Testis (tissue), 3 donors: ENCODE measurements around the gene TMEM186. TPM values are rescaled to one million over a fixed set of nuclear protein-coding genes. Genes with fewer than 3 reads are reported as not detected.
"Not testable (repeated sequence)": the region's sequence is repeated elsewhere in the genome, so short reads cannot be mapped to it uniquely, and the experiment has no call there.

Experiments
- DNase-seq: peaks from one replicate; pipeline ENCODE4 v3.0.0-alpha.2; 2019
- H3K27ac ChIP-seq, 2 donors: fragments of 200-600 bp; sonication (generic); one replicate each; pipeline ENCODE4 v1.5.1; 2019
- H3K27me3 ChIP-seq: fragments of 200-600 bp; sonication (generic); one replicate; pipeline ENCODE4 v1.5.1; 2019
- H3K36me3 ChIP-seq: fragments of 200-600 bp; sonication (generic); one replicate; pipeline ENCODE4 v1.5.1; 2017; ENCODE audit warnings: low read depth; ENCODE audit errors: missing control alignments
- H3K4me1 ChIP-seq: fragments of 200-600 bp; sonication (generic); one replicate; pipeline ENCODE4 v1.5.1; 2019
- H3K4me3 ChIP-seq, 2 donors: fragments of 200-600 bp; sonication (generic); one replicate each; pipeline ENCODE4 v1.5.1; 2017 to 2019
- H3K9me3 ChIP-seq: fragments of 200-600 bp; sonication (generic); one replicate; pipeline ENCODE4 v1.5.1; 2017
- POLR2A ChIP-seq: fragments of 450-650 bp; IDR thresholded peaks from one replicate; pipeline ENCODE4 v1.6.1; 2017; ENCODE audit warnings: antibody characterized with exemption, mild to moderate bottlenecking, moderate library complexity
- WGBS, 2 donors: methylation state at CpG; one replicate each; pipeline ENCODE4 v1.1.5; 2018; 5-methylcytosine and 5-hydroxymethylcytosine counted together
- intact Hi-C: fragments of 100-400 bp; cut with DNase I; formaldehyde crosslinking; loops from one replicate; pipeline ENCODE4 v1.15.1; 2023; ENCODE audit warnings: low total_unique reads
- polyA plus RNA-seq: library from polyadenylated mRNA; stranded (reverse); fragments of 350-450 nt; fragmentation: Illumina TruSeq; extraction: RNeasy Lipid Tissue Mini Kit (QIAGEN cat#74804); gene quantifications from one replicate; pipeline ENCODE4 v1.2.3, GENCODE V29; 2014; ENCODE audit warnings: low read depth, low replicate concordance; ENCODE audit not compliant: insufficient read depth
- total RNA-seq, 2 donors: library from RNA; depleted of rRNA; stranded (reverse); fragments of >200 nt; gene quantifications; one replicate each; pipeline ENCODE4 v1.2.3, GENCODE V29; 2016
- TF ChIP-seq, protein P1 (sequence below), 3 experiments: fragments of 450-650 bp in 2 of 3; fragments of 200-600 bp in 1 of 3; sonication (generic) in 1 of 3; IDR thresholded peaks; one replicate each; pipeline ENCODE4 v1.5.1; 2016 to 2019; ENCODE audit warnings: antibody characterized with exemption in 3 of 3, mild to moderate bottlenecking in 2 of 3, moderate library complexity in 1 of 3

Gene TMEM186
- total and polyA plus RNA-seq, 3 donors from 2014 or later, result 11.6 to 15.5 (median 14.3) TPM

DNA sequence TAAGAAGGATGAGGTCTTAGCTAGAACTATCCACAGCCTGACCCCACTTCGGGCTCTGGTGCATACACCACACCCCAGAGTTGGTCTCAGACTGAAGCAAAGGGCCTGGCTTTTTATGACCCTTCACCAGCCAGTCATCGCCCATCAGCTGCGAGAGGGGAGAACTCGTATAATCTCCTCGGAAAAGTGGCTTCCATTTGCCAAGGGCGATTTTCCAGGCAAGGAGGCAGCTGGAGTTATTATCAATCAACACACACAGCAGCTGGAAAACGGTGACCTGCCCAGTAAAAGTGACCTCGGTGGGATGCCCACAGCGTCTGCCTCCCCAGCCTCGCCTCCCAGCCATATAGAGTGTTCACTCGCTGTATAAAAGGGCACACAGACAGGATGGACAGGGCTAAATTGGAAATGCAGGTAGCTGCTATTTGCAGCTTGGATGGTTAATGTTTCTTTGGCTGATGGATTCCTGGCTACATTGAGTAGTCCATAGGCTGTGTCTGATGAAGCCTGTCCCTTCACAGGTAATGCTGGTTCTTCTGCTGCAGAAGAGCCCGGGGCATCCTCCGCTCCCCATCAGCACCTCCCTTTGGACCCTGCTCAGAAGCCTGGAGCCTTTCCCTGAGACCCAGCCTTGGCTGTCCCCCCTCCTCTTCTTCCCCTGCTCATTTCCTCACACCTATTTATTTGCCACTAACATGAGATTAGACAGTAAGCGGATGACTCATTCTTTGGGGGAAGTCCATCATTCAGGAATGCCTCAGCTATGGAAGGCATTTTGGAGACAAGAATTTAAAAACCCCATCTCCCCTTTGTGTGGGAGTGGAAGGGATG is 45.7 kb downstream of the TMEM186 start:
- 79 to 82% methylated on average over 14 of the region's 14 CpGs for WGBS, 2 donors
- TF ChIP-seq, protein P1, sequence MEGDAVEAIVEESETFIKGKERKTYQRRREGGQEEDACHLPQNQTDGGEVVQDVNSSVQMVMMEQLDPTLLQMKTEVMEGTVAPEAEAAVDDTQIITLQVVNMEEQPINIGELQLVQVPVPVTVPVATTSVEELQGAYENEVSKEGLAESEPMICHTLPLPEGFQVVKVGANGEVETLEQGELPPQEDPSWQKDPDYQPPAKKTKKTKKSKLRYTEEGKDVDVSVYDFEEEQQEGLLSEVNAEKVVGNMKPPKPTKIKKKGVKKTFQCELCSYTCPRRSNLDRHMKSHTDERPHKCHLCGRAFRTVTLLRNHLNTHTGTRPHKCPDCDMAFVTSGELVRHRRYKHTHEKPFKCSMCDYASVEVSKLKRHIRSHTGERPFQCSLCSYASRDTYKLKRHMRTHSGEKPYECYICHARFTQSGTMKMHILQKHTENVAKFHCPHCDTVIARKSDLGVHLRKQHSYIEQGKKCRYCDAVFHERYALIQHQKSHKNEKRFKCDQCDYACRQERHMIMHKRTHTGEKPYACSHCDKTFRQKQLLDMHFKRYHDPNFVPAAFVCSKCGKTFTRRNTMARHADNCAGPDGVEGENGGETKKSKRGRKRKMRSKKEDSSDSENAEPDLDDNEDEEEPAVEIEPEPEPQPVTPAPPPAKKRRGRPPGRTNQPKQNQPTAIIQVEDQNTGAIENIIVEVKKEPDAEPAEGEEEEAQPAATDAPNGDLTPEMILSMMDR (IDR thresholded peaks at IDR 0.05), result no peak
- TF ChIP-seq POLR2A, result no peak
- Histone ChIP-seq H3K4me3 (no peak overlapping the region), H3K36me3 (no peaks in the 10 kb centered on the region), H3K9me3 (no peaks in the 10 kb centered on the region), H3K27me3 (no peaks in the 10 kb centered on the region), H3K4me1 (no peaks in the 10 kb centered on the region), H3K27ac (no peak overlapping the region)
- DNase-seq, result no peak
- intact Hi-C loops, result no loop called here

DNA sequence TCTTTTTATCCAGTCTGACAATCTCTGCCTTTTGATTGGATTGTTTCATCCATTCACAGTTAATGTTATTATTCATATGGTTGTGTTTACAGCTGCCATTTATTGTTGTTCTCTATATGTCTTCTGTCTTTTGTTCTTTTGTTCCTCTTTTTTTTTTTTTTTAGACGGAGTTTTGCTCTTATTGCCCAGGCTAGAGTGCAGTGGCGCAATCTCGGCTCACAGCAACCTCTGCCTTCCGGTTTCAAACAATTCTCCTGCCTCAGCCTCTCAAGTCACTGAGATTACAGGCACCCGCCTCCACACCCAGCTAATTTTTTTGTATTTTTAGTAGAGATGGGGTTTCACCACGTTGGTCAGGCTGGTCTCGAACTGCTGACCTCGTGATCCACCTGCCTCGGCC is 48.5 kb downstream of the TMEM186 start:
- DNase-seq, H3K9me3 ChIP-seq, intact Hi-C loops, H3K4me3 ChIP-seq, H3K4me1 ChIP-seq, H3K27me3 ChIP-seq, H3K27ac ChIP-seq, H3K36me3 ChIP-seq: not testable (repeated sequence)
- 87 to 93% methylated on average over 9 of the region's 9 CpGs for WGBS, 2 donors

Other genes with a start within 250 kb of the TMEM186 start
- gene TMEM114, start 207.1 kb downstream of the TMEM186 start, total RNA-seq, result not detected
- gene TMEM114, start 207.1 kb downstream of the TMEM186 start, polyA plus RNA-seq, result not detected
- 10 to 100 TPM; 74.5 to 93.1 TPM for gene METTL22, start 175.9 kb downstream of the TMEM186 start, total RNA-seq
- 85.6 TPM for gene METTL22, start 175.9 kb downstream of the TMEM186 start, polyA plus RNA-seq
- 100 to 1,000 TPM in 1 of 2 donors, 10 to 100 TPM in 1; 71.7 to 108 TPM for gene ABAT, start 123.0 kb downstream of the TMEM186 start, total RNA-seq
- gene ABAT, start 123.0 kb downstream of the TMEM186 start, polyA plus RNA-seq, result 25.3 TPM
- 10 to 100 TPM; 25.8 to 36.6 TPM for gene PMM2, start 200 bp upstream of the TMEM186 start, total RNA-seq
- 15.4 TPM for gene PMM2, start 200 bp upstream of the TMEM186 start, polyA plus RNA-seq
- 100 to 1,000 TPM; 241 to 437 TPM for gene CARHSP1, start 71.4 kb upstream of the TMEM186 start, total RNA-seq
- gene CARHSP1, start 71.4 kb upstream of the TMEM186 start, polyA plus RNA-seq, result 457 TPM
- 1 to 10 TPM; 2.2 to 3.8 TPM for gene LITAFD, start 84.7 kb upstream of the TMEM186 start, total RNA-seq
- gene LITAFD, start 84.7 kb upstream of the TMEM186 start, polyA plus RNA-seq, result 10.5 TPM
- 100 to 1,000 TPM; 159 to 173 TPM for gene USP7, start 166.3 kb upstream of the TMEM186 start, total RNA-seq
- gene USP7, start 166.3 kb upstream of the TMEM186 start, polyA plus RNA-seq, result 172 TPM